GM23248 (cell line): ENCODE data around the gene IFT122.

Experiments
- EZH2 ChIP-seq: fragments of 200-600 bp; sonication (generic); IDR thresholded peaks from 2 replicates; pipeline ENCODE4 v1.6.1; 2018; ENCODE audit warnings: antibody characterized with exemption, mild to moderate bottlenecking; ENCODE audit not compliant: insufficient read depth, poor library complexity, severe bottlenecking
- EZH2phosphoT487 ChIP-seq: fragments of 200-600 bp; sonication (generic); IDR thresholded peaks from 2 replicates; pipeline ENCODE4 v1.6.1; 2018; ENCODE audit warnings: antibody characterized with exemption, moderate library complexity, mild to moderate bottlenecking, low read depth; ENCODE audit not compliant: insufficient read depth

GRCh38 chr3:129514563-129514962 lies 74.5 kb downstream of the IFT122 start:
- TF ChIP-seq EZH2phosphoT487 (no peak), EZH2 (no peak)
